CD4-positive, alpha-beta T cell treated with Interleukin-17A for 4 hours (primary cell): Measurements from ENCODE around the gene ARGLU1.

Source experiments
- DNase-seq: peaks from one replicate; pipeline ENCODE4 v3.0.0-alpha.2; 2020; ENCODE audit warnings: mixed read lengths

ARGLU1 gene

DNA sequence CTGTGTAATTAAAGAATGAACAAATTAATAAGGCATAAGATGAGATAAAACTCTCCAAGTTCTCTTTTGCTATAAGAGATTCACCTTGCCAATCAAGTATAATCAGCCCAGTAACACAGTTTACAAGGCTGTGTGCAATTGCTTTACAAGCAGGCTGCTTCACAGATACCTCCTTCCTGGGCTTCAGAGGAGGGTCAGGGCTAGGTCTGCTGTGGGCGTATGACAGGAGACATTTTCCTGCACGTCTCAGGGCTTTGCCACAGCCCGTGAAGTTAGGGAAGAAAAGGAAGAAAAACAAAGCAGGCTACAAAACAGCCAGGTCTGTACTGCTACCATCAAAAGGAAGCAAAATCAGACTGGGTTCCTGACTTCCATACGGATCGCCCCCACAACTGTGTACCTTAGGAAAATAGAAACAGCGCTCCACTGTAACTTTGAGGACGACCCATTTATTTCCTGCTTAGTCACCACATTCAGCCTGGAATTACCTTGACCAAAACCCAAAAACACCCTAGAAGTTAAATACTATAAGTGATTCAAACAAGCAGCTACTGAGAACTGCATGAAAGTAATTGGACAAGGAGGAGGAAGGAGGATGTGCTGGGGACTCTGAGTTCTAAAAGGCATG, 44.9 kb downstream of the ARGLU1 start:
- DNase-seq, result no peak

DNA sequence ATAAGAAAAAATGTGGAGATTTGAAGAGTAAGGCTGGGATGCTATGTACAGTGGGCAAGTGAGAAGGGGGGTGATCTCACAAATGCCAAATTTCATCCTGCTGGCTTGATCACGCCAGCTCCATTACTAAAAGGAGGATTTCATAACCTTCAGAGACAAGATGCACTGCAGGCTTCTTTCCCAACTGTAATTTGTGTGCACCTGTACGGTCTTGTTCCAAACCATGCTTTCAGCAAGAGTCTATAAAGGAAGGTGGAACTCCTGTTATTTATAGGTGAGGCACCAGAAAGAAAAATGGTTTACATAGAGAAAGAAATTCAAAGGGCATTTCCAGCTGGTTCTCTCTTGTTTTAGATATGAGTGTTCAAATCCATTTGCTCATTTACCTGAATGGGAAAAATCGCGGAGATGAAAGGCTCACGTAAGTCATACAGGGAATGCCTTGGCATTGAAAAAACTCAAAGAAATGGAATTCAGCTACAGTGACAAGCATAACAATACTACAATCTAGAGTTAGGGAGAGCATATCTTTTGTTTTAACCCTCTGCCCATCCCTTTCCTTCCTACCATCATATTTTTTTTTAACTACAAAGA, 45.7 kb downstream of the ARGLU1 start:
- DNase-seq, result no peak

DNA sequence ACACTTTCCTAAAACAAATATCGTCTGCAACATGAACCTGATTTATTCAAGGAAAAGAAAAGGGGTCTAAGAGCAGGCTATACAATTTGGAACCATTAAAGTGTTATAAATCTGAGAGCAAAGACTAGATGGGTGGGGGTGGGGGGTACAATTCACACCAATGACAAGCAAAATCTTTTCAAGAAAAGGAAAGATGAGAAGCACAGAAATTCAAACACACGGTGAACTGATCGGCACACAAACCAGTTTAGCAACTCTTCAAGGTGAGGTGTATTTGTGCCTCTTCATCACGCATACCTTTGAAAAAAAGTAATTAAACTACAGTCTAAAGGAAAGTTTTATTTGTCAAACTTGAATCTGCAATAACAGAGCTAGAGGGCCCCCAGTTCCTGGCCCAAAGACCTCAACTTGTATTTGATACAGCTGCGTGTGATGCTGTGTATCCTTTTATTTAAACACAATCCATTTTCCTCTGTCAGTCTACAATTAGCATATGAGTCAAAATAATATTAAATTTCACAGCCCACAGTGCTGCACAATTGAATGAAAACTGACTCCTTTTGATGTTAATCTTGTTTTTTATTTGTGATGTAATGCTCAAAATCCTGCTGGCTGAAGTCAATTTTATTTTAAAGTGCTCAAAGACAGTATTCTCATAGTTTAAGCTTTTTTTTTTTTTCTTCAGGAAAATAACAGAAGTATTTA, 46.7 kb downstream of the ARGLU1 start:
- DNase-seq, result no peak

- DNase-seq, result no peak
Measured at GRCh38 chr13:106520251-106521054, 47.5 kb downstream of the ARGLU1 start.

- no peak for DNase-seq
Measured at GRCh38 chr13:106518512-106518911, 49.4 kb downstream of the ARGLU1 start.

DNA sequence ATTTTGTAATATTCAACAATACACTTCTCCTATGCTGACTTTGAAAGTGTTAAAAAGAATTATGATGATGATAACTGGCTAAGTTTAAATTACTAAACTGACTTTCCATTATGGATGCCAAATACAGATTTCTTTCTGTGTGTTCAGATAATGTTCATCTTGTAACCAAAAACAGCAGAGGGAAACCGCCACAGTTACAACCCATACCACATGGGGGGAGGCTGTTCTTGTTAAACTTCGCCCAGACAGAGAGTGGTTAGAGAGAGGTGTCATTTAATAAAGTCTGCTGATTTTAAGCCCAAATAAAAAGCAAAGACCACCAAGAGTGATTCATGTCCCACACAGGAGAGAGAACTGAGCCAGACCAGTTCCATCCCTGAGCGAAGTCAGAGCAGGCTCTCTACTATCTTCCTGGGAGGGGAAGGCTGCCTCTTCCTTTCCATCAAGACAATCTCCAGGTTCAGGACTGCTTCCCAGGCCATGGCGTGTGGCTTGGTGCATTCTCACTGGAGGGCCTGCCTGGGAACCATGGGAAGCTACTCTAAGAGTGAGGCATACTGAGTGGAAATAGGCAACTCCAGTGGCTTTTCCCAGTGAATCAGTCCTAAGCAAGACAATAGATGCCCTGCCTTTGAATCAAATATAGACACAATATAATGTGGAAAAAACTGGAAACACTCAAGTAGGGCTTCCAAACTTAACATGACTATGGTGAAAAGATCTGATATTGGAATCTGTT, 50.7 kb downstream of the ARGLU1 start:
- no peak for DNase-seq

GRCh38 chr13:106515635-106516254, 52.2 kb downstream of the ARGLU1 start:
- DNase-seq, result no peak

GRCh38 chr13:106514928-106515634, 52.9 kb downstream of the ARGLU1 start:
- DNase-seq, result no peak

DNA sequence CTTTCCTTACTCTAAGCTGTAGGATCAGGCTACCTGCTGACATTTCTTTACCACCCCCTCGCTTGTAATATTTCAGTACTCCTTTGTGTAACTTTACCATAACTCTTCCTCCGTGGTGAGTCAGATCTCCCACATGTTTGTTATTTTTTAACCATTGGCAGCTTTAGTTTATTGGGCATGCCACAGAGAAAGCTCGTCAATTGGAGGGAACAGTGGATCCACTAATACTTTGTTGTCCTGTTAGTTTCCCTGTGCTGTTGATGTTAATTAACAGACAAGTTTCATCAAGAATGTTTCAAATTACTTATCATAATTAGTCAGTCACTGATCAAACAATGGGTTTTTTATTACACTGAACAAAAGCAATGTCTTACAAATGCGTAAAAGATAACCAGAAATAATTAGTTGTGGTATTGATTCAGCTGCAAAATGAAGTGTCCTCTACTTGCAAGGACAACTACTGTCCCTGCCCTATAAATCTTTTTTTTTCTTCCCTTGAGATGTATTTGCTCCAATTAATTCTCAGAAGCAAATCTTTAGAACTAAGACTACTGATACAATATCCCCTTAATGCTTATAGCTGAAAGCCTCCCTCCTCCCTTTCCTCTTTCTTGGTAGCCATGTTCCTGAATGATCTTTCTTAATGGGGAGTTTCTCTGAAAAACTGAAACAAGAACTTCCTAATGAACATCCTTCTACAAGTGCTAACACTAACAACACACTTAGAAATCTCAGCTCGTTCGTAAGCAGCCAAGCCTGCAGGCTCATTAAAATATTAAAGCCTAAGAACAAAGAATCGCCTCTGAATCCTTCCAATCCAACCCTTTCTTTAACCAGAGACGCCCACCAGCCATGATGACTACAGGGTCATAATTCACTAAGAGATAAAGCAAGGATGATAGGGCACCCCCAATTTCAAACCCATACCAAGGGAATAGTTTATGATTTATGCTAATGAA, 54.6 kb downstream of the ARGLU1 start:
- no peak for DNase-seq

GRCh38 chr13:106507560-106508274, 60.2 kb downstream of the ARGLU1 start:
- DNase-seq, result no peak

- DNase-seq, result no peak
Measured at GRCh38 chr13:106506286-106506685, 61.7 kb downstream of the ARGLU1 start.

DNA sequence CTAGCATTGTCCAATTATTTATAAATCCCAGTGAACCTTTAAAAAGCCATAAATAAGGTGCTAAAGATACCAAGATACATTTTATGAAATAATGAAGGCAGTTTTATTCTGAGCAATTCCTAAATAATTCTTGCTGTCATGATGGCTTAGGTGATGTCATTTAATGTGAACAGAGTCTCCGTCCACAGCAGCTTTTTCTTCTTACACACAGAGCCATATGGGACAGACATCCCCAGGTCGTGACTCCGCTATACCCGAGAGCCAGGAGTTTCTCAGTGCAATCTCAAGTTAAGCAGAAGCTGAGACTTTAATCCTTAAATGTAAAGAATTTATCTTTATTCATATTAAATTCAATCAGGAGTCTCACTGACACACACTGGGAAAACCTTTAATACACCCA, 62.2 kb downstream of the ARGLU1 start:
- no peak for DNase-seq

GRCh38 chr13:106505295-106505694, 62.6 kb downstream of the ARGLU1 start:
- no peak for DNase-seq

DNA sequence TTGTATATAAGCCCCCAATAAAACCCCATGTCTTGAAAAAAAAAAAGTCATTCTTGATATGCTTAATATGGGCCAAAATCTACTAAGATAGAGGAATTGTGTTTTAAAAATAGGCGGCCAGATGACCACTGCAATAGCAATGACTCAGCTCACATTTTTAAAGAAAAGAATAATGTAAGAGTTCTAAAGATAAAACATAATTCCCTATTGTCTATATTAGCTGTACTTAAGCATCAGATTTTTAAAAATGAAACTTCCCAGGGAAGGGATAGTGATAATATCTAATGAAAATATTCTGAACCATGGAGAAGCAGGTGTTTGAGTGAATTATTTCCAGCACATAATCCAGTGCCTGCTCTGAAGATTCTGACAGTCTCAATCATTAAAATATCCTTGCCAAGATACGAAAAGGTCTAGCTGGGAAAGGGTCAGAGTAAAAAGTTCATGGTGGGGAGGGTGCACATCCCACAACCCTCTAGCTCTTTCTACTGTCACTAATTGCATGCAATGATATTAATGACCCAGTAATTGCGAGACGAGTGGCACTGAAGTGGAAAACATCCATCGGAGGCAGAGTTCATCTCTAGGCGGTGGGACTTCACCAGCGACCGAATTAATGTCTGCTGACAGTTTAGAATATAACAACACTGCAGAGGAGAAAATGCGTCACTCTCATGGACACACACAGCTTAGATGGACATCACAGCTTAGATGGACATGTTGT, 64.0 kb downstream of the ARGLU1 start:
- DNase-seq, result no peak

GRCh38 chr13:106503272-106503671, 64.7 kb downstream of the ARGLU1 start:
- DNase-seq, result no peak

DNA sequence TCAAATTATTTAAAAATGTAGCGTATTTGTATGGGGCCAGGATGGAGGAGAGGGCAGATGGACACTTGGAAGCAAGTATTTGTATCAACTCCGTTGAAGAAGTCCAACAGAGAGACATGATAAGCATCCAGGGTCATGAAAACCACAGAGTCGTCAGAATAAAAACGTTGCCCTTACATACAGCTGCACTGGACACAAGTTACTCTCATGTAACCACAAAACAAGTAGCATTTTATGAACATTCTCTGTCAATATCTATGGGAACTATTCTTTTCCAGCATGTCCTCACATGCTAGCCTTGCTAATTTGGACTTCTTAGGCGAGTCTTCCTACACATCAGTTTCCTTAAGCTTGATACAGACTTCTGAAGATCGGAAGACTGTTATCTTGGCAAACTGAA, 67.5 kb downstream of the ARGLU1 start:
- DNase-seq, result no peak

DNA sequence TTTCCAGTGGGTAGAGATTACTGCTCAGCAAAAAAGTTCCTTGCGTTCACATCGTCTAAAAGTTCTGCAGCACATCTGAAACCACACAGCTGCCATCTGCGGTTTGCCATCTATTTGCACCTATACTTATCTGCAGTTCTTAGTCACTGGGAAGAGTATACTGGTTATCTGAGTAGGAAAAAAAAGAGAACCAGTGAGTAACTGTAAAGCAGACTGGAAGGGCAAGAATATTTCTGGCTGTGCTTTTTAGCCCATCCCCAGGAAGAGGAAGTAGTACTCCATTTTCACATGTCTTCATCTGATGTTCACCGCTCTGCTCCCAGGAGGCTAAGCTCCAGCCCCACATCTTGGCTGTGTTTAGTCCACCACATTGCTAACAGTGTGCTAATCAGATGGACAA, 68.0 kb downstream of the ARGLU1 start:
- DNase-seq, result no peak

GRCh38 chr13:106499113-106499512, 68.8 kb downstream of the ARGLU1 start:
- DNase-seq, result no peak

DNA sequence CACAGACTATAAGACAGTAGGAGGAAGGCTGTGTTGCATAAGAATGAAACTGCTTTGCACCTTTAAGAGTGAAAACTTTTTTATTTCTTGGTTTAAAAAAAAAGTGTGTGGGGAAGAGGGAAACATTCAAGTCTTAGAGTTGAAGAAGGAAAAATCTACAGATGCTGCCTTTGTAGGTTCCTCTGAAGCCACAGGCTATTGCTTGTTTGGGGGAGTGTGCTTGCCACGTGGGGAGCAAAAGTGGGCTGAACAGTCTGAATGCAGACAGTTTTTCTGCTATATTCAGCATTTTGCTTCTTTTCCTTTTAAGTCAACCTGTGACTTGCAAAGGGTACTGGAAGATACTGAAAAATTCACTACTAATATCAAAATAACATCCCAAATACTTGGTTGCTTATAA, 69.4 kb downstream of the ARGLU1 start:
- DNase-seq, result no peak
